HepG2 (cell line): Measurements from ENCODE around the gene SFTA2. TPM values are rescaled to one million over a fixed set of nuclear protein-coding genes. Genes with fewer than 3 reads are reported as not detected.

Experiments
- KLF15 ChIP-seq: sonication (generic); formaldehyde crosslinking; IDR thresholded peaks from 2 replicates; pipeline ENCODE4 v1.8.1; 2023; ENCODE audit warnings: borderline replicate concordance, mild to moderate bottlenecking, inconsistent platforms, missing genetic modification reagents, mixed read lengths
- MYNN ChIP-seq: sonication (generic); formaldehyde crosslinking; IDR thresholded peaks from 2 replicates; pipeline ENCODE4 v1.4.0; 2020; ENCODE audit warnings: mild to moderate bottlenecking, low read depth, missing genetic modification reagents
- NFIB ChIP-seq: sonication (generic); formaldehyde crosslinking; IDR thresholded peaks from 2 replicates; pipeline ENCODE4 v1.9.0; 2021; ENCODE audit warnings: missing genetic modification reagents, mild to moderate bottlenecking, borderline replicate concordance
- NPAS2 ChIP-seq: sonication (generic); formaldehyde crosslinking; IDR thresholded peaks from 2 replicates; pipeline ENCODE4 v1.8.0; 2022; ENCODE audit warnings: mild to moderate bottlenecking, missing genetic modification reagents, borderline replicate concordance
- PLSCR1 ChIP-seq: sonication (generic); formaldehyde crosslinking; IDR thresholded peaks from 2 replicates; pipeline ENCODE4 v1.5.0; 2020; ENCODE audit warnings: missing genetic modification reagents, mild to moderate bottlenecking, borderline replicate concordance
- PREB ChIP-seq: sonication (generic); formaldehyde crosslinking; IDR thresholded peaks from 2 replicates; pipeline ENCODE4 v1.4.0; 2020; ENCODE audit warnings: missing genetic modification reagents
- RAD51 ChIP-seq: fragments of 450-650 bp; IDR thresholded peaks from 2 replicates; pipeline ENCODE4 v1.6.1; 2016; ENCODE audit warnings: borderline replicate concordance
- RARA ChIP-seq: IDR thresholded peaks from 2 replicates; pipeline ENCODE4 v1.6.1; 2016; ENCODE audit warnings: missing genetic modification reagents, missing compliant biosample characterization
- SP140L ChIP-seq: sonication (generic); formaldehyde crosslinking; IDR thresholded peaks from 2 replicates; pipeline ENCODE4 v1.4.0; 2020; ENCODE audit warnings: missing genetic modification reagents, borderline replicate concordance
- TBL1XR1 ChIP-seq: fragments of 150-350 bp; IDR thresholded peaks from 2 replicates; pipeline ENCODE4 v1.6.1; 2014; ENCODE audit warnings: borderline replicate concordance, low read length; ENCODE audit not compliant: partially characterized antibody
- TCF7L2 ChIP-seq: IDR thresholded peaks from 2 replicates; pipeline ENCODE4 v1.6.1; 2011; ENCODE audit warnings: mild to moderate bottlenecking, low read depth, low read length, moderate library complexity
- TIGD3 ChIP-seq: sonication (generic); formaldehyde crosslinking; IDR thresholded peaks from 2 replicates; pipeline ENCODE4 v1.5.1; 2020; ENCODE audit warnings: mild to moderate bottlenecking, missing genetic modification reagents, borderline replicate concordance
- ZBTB1 ChIP-seq: sonication (generic); formaldehyde crosslinking; IDR thresholded peaks from 2 replicates; pipeline ENCODE4 v1.4.0; 2020; ENCODE audit warnings: missing genetic modification reagents, borderline replicate concordance
- ZBTB14 ChIP-seq: sonication (generic); formaldehyde crosslinking; IDR thresholded peaks from 2 replicates; pipeline ENCODE4 v1.4.0; 2020; ENCODE audit warnings: missing genetic modification reagents
- ZFP36L1 ChIP-seq: sonication (generic); formaldehyde crosslinking; IDR thresholded peaks from 2 replicates; pipeline ENCODE4 v1.8.0; 2022; ENCODE audit warnings: mild to moderate bottlenecking, missing genetic modification reagents, moderate library complexity
- ZMYM4 ChIP-seq: sonication (generic); formaldehyde crosslinking; IDR thresholded peaks from 2 replicates; pipeline ENCODE4 v1.8.1; 2023; ENCODE audit warnings: mild to moderate bottlenecking, missing genetic modification reagents
- ZNF10 ChIP-seq: sonication (generic); formaldehyde crosslinking; IDR thresholded peaks from 2 replicates; pipeline ENCODE4 v1.4.0; 2020; ENCODE audit warnings: mild to moderate bottlenecking, low read depth, missing genetic modification reagents, borderline replicate concordance
- ZNF180 ChIP-seq: sonication (generic); formaldehyde crosslinking; IDR thresholded peaks from 2 replicates; pipeline ENCODE4 v1.4.0; 2020; ENCODE audit warnings: low read depth, missing genetic modification reagents, borderline replicate concordance
- ZNF207 ChIP-seq: fragments of 450-650 bp; IDR thresholded peaks from 2 replicates; pipeline ENCODE4 v1.6.1; 2016; ENCODE audit warnings: antibody characterized with exemption, borderline replicate concordance
- ZNF468 ChIP-seq: sonication (generic); formaldehyde crosslinking; IDR thresholded peaks from 2 replicates; pipeline ENCODE4 v1.8.0; 2022; ENCODE audit warnings: mild to moderate bottlenecking, moderate library complexity, missing genetic modification reagents
- ZNF770 ChIP-seq: sonication (generic); formaldehyde crosslinking; IDR thresholded peaks from 2 replicates; pipeline ENCODE4 v1.5.0; 2020; ENCODE audit warnings: mild to moderate bottlenecking, missing genetic modification reagents
- ZSCAN20 ChIP-seq: sonication (generic); formaldehyde crosslinking; IDR thresholded peaks from 2 replicates; pipeline ENCODE4 v1.4.0; 2020; ENCODE audit warnings: missing genetic modification reagents, mild to moderate bottlenecking, borderline replicate concordance
- polyA plus RNA-seq, 8 experiments: library from polyadenylated mRNA; depleted of rRNA in 3 of 8; stranded (reverse) in 7 of 8; unstranded in 1 of 8; fragments of >200 nt; fragmentation: Illumina TruSeq in 4 of 8; extraction: Trizol in 4 of 8; gene quantifications; 2 replicates each; pipeline versions ENCODE4 v1.2.1 to v1.2.3, GENCODE V29; 2011 to 2016; ENCODE audit warnings: low read depth in 4 of 8, missing spikeins in 1 of 8, mixed read lengths in 1 of 8; ENCODE audit not compliant: insufficient read depth in 1 of 8
- total RNA-seq, 5 experiments: library from RNA; depleted of rRNA; stranded (reverse); fragments of >200 nt; fragmentation: Illumina TruSeq; extraction: Trizol; gene quantifications; 2 replicates each; pipeline ENCODE4 v1.2.3, GENCODE V29; 2016; ENCODE audit warnings: low read depth in 1 of 5

SFTA2 gene
- total and polyA plus RNA-seq, 2 of the 13 experiments (the other 11 are each of a cell fraction or from before 2014, with no cell fraction given), result not detected

- TF ChIP-seq PREB (CRISPR knock-in tag), result peak; percentile 91; the same call in 1 of the 2 replicates
- no peak; the same call in 1 of the 2 replicates for TF ChIP-seq TIGD3 (CRISPR knock-in tag)
- TF ChIP-seq NFIB, result no peak
- TF ChIP-seq TCF7L2, result no peak
- TF ChIP-seq KLF15 (CRISPR knock-in tag), result peak; percentile 62; the same call in 1 of the 2 replicates
- peak; percentile 81; the same call in 1 of the 2 replicates for TF ChIP-seq SP140L (CRISPR knock-in tag)
- TF ChIP-seq PLSCR1, result peak; percentile 85; the same call in 1 of the 2 replicates
- TF ChIP-seq ZMYM4 (CRISPR knock-in tag), result peak; percentile 88
- peak; percentile 98 for TF ChIP-seq ZFP36L1
- TF ChIP-seq TBL1XR1, result no peak
- peak; percentile 78; the same call in 1 of the 2 replicates for TF ChIP-seq ZBTB1
- TF ChIP-seq MYNN, result 0 out of 2 replicates have a peak, but pooled peaks have one; percentile 71
- peak; percentile 97 for TF ChIP-seq ZSCAN20 (CRISPR knock-in tag)
- no peak for TF ChIP-seq ZNF10 (CRISPR knock-in tag)
- TF ChIP-seq ZNF770, result peak; percentile 83
- peak; percentile 81 for TF ChIP-seq ZBTB14 (CRISPR knock-in tag)
- TF ChIP-seq ZNF180, result 0 out of 2 replicates have a peak, but pooled peaks have one; percentile 84
- TF ChIP-seq NPAS2, result no peak
- peak; percentile 65 for TF ChIP-seq RARA (CRISPR knock-in tag)
- no peak for TF ChIP-seq RAD51
- TF ChIP-seq ZNF468 (CRISPR knock-in tag), result no peak; the same call in 1 of the 2 replicates
- TF ChIP-seq ZNF207, result no peak
These were observed 17.7 kb downstream of the SFTA2 start, which contains the start of gene VARS2 (continued) for GRCh38 chr6:30914076-30914853.
